Measurements from ENCODE around the gene MAML3. TPM values are rescaled to one million over a fixed set of nuclear protein-coding genes. Genes with fewer than 3 reads are reported as not detected.

Gene MAML3
- total and polyA plus RNA-seq, 2 experiments from 2014 or later = 1.7 to 6.5 TPM

DNA sequence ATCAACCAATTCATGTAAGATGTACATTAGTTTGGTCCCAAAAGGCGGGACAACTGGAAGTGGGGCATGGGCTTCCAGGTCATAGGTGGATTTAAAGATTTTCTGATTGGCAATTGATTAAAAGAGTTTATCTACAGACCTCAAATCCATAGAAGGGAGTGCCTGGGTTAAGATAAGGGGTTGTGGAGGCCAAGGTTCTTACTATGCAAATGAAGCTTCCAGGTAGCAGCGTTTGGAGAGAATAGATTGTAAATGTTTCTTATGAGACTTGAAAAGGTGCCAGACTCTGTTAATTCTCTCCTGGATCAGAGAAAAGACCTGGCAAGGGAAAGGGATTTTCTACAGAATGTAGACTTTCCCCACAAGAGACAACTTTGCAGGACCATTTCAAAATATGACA, 485.9 kb downstream of the MAML3 start (continued):
- TF ChIP-seq, protein P1, sequence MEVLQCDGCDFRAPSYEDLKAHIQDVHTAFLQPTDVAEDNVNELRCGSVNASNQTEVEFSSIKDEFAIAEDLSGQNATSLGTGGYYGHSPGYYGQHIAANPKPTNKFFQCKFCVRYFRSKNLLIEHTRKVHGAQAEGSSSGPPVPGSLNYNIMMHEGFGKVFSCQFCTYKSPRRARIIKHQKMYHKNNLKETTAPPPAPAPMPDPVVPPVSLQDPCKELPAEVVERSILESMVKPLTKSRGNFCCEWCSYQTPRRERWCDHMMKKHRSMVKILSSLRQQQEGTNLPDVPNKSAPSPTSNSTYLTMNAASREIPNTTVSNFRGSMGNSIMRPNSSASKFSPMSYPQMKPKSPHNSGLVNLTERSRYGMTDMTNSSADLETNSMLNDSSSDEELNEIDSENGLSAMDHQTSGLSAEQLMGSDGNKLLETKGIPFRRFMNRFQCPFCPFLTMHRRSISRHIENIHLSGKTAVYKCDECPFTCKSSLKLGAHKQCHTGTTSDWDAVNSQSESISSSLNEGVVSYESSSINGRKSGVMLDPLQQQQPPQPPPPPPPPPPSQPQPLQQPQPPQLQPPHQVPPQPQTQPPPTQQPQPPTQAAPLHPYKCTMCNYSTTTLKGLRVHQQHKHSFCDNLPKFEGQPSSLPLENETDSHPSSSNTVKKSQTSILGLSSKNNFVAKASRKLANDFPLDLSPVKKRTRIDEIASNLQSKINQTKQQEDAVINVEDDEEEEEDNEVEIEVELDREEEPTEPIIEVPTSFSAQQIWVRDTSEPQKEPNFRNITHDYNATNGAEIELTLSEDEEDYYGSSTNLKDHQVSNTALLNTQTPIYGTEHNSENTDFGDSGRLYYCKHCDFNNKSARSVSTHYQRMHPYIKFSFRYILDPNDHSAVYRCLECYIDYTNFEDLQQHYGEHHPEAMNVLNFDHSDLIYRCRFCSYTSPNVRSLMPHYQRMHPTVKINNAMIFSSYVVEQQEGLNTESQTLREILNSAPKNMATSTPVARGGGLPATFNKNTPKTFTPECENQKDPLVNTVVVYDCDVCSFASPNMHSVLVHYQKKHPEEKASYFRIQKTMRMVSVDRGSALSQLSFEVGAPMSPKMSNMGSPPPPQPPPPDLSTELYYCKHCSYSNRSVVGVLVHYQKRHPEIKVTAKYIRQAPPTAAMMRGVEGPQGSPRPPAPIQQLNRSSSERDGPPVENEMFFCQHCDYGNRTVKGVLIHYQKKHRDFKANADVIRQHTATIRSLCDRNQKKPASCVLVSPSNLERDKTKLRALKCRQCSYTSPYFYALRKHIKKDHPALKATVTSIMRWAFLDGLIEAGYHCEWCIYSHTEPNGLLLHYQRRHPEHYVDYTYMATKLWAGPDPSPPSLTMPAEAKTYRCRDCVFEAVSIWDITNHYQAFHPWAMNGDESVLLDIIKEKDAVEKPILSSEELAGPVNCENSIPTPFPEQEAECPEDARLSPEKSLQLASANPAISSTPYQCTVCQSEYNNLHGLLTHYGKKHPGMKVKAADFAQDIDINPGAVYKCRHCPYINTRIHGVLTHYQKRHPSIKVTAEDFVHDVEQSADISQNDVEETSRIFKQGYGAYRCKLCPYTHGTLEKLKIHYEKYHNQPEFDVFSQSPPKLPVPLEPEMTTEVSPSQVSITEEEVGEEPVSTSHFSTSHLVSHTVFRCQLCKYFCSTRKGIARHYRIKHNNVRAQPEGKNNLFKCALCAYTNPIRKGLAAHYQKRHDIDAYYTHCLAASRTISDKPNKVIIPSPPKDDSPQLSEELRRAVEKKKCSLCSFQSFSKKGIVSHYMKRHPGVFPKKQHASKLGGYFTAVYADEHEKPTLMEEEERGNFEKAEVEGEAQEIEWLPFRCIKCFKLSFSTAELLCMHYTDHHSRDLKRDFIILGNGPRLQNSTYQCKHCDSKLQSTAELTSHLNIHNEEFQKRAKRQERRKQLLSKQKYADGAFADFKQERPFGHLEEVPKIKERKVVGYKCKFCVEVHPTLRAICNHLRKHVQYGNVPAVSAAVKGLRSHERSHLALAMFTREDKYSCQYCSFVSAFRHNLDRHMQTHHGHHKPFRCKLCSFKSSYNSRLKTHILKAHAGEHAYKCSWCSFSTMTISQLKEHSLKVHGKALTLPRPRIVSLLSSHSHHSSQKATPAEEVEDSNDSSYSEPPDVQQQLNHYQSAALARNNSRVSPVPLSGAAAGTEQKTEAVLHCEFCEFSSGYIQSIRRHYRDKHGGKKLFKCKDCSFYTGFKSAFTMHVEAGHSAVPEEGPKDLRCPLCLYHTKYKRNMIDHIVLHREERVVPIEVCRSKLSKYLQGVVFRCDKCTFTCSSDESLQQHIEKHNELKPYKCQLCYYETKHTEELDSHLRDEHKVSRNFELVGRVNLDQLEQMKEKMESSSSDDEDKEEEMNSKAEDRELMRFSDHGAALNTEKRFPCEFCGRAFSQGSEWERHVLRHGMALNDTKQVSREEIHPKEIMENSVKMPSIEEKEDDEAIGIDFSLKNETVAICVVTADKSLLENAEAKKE (CRISPR knock-in tag; IDR thresholded peaks at IDR 0.05) = no peak
- TF ChIP-seq EZH2 (IDR thresholded peaks at IDR 0.05; ENCODE audit: low read depth, unreplicated experiment) (no peak), CREB1 (CRISPR knock-in tag; IDR thresholded peaks at IDR 0.05; ENCODE audit: low read depth) (no peak), EZH2phosphoT487 (IDR thresholded peaks at IDR 0.05; ENCODE audit: unreplicated experiment) (no peak), STAT1 (IDR thresholded peaks at IDR 0.05; ENCODE audit: unreplicated experiment) (no peak)

Other genes starting within 250 kb of the MAML3 start
- 47.2 and 57.3 TPM in 2 replicates for gene SCOC, start 219.5 kb upstream of the MAML3 start, total RNA-seq (2014; rRNA removed; shearing (Covaris generic))
- 52.8 and 59.5 TPM in 2 replicates for gene SCOC, start 219.5 kb upstream of the MAML3 start, polyA plus RNA-seq (2016; fragmentation: Nextera tagmentation; extraction: Ambion mirVana)